ENCODE data around the gene XPNPEP2. TPM values are rescaled to one million over a fixed set of nuclear protein-coding genes. Genes with fewer than 3 reads are reported as not detected.

XPNPEP2 gene
- total and polyA plus RNA-seq, 4 donors, result 0.26 to 24.8 (median 4.4) TPM

DNA sequence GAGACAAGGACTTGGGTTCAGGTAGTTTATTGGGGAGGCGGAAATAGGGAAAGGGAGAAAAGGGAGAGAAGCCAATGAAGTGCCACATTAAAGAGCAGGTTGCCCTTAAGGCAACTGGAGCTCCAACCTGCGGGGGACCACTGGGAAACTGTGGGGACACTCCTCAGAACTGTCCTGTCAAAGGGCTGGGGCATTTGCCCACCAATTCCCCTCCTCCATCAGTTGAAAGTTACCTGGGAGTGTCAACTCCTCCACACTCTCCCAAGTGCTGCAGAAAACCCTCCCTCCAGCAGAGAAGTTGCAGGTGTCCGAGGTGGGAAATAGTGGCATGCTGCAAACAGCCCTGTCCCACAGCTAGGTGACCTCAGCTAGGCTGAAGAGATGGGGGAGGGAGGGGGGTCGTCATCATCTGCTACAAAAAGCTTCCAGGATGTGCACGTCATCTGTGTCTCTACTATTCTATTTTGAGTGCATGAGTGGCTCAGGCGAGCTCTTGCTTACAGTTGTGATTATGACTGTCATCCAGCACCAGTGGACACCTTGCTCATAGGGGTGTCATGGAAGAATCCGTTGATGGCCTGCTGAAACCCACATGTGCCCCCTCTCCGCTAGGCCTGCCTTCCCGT lies 41.5 kb upstream of the XPNPEP2 start:
- ATAC-seq (ENCODE audit: low FRiP score), result no peak
- intact Hi-C loops (cut with DNase I), result no loop called here
- no peak overlapping the region for H3K4me3 ChIP-seq (ENCODE audit: low read length in 2 of 2)

DNA sequence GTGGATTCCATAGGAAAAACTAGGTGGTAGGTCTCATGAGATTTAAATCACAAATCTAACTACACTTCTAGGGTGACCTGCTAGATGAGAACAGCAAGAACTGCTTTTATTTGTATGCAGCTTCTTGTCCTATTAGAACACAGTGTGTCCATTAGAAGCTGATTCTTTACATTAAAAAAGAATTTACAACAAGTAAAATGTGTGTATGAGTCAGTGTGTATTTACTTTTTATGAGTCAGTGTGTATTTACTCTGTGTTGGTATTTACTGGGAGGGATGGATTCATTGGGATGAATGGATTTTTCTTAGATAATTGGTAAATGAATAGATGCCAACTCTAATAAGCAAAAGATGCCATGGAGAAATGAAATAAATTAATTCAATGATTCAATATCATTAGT lies 40.6 kb upstream of the XPNPEP2 start:
- intact Hi-C loops (cut with DNase I), result no loop called here
- no peak overlapping the region for H3K4me3 ChIP-seq (ENCODE audit: low read length in 2 of 2)
- ATAC-seq (ENCODE audit: low FRiP score), result no peak
- H3K36me3 ChIP-seq (ENCODE audit: control insufficient read depth in 1 of 2, insufficient read depth in 2 of 2, low read length in 1 of 2), result no peaks in the 10 kb centered on the region
- no peak for DNase-seq
- no peaks in the 10 kb centered on the region for H3K4me1 ChIP-seq (ENCODE audit: control insufficient read depth in 1 of 2, insufficient read depth in 2 of 2, low read length in 2 of 2)
- no peaks in the 10 kb centered on the region for H3K9me3 ChIP-seq (ENCODE audit: control insufficient read depth, low read length)
- H3K27ac ChIP-seq (ENCODE audit: low read depth in 1 of 2, low read length in 2 of 2), result no peak overlapping the region
- H3K27me3 ChIP-seq (ENCODE audit: control insufficient read depth in 1 of 2, insufficient read depth in 2 of 2, low read length in 1 of 2), result no peaks in the 10 kb centered on the region

More for the DNA sequence above, 41.5 kb upstream of the XPNPEP2 start:
- no peaks in the 10 kb centered on the region for H3K9me3 ChIP-seq (ENCODE audit: control insufficient read depth, low read length)
- no peaks in the 10 kb centered on the region for H3K4me1 ChIP-seq (ENCODE audit: control insufficient read depth in 1 of 2, insufficient read depth in 2 of 2, low read length in 2 of 2)
- H3K27me3 ChIP-seq (ENCODE audit: control insufficient read depth in 1 of 2, insufficient read depth in 2 of 2, low read length in 1 of 2), result no peaks in the 10 kb centered on the region
- DNase-seq, result no peak
- WGBS, 2 donors, result 63 to 88% methylated on average over 9 of the region's 9 CpGs
- H3K36me3 ChIP-seq (ENCODE audit: control insufficient read depth in 1 of 2, insufficient read depth in 2 of 2, low read length in 1 of 2), result no peaks in the 10 kb centered on the region
- no peak overlapping the region for H3K27ac ChIP-seq (ENCODE audit: low read depth in 1 of 2, low read length in 2 of 2)

DNA sequence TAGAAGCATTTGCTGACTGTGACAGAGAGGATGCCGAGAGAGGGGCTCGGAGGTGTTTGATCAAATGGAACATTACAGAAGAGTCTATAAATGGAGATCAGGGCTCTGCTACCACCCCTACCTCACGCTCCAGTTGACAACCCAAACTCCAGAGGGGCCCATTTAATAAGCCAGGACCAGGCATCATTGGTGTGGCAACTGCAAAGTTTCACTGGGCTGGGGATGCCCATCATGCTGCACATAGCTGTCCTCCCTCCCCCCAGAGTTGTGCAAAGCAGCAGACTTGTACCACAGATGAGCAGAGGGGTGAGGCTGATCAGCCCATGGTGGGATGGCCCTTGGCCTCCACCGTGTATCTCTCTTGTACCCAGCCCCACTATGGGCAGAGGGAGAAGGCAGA lies 38.2 kb upstream of the XPNPEP2 start:
- no peaks in the 10 kb centered on the region for H3K9me3 ChIP-seq (ENCODE audit: control insufficient read depth, low read length)
- no peaks in the 10 kb centered on the region for H3K36me3 ChIP-seq (ENCODE audit: control insufficient read depth in 1 of 2, insufficient read depth in 2 of 2, low read length in 1 of 2)
- H3K27me3 ChIP-seq (ENCODE audit: control insufficient read depth in 1 of 2, insufficient read depth in 2 of 2, low read length in 1 of 2), result no peaks in the 10 kb centered on the region
- WGBS, 2 donors, result 77 to 97% methylated on average over 4 of the region's 4 CpGs
- intact Hi-C loops (cut with DNase I), result loop anchor here in 1 of 2 donors (10.0 kb wide), 1 partner anchor 46 kb away; the partner anchor contains the start of gene APLN
- H3K27ac ChIP-seq (ENCODE audit: low read depth in 1 of 2, low read length in 2 of 2), result no peak overlapping the region
- ATAC-seq (ENCODE audit: low FRiP score) (no peak), DNase-seq (no peak)
- H3K4me3 ChIP-seq (ENCODE audit: low read length in 2 of 2), result no peak overlapping the region
- no peaks in the 10 kb centered on the region for H3K4me1 ChIP-seq (ENCODE audit: control insufficient read depth in 1 of 2, insufficient read depth in 2 of 2, low read length in 2 of 2)

DNA sequence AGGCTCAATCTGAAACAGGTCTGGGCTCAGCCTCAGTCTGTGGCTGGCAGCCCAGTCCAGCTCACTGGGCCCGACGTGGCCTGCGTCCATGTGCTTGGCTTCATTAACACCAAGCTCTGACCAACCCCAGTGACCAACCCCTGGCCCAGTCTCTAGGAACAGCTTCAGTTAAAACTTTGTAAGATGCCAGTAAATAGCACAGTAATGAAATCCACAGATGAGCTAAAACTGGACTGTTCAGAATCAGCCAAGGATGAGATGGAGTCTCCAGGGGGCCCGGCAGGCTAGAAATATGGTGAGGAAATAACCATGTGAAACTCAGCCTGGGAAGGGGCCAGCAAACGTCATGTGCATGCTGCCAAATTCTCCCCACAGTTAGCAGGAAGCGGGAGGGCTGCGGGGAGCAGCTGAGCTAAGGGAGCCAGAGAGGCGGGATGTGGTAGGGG lies 37.1 kb upstream of the XPNPEP2 start:
- ATAC-seq (ENCODE audit: low FRiP score) (peak; percentile 85), DNase-seq (peak; percentile 86 to 89)
- Histone ChIP-seq H3K27me3 (ENCODE audit: control insufficient read depth in 1 of 2, insufficient read depth in 2 of 2, low read length in 1 of 2) (no peaks in the 10 kb centered on the region), H3K4me1 (ENCODE audit: control insufficient read depth in 1 of 2, insufficient read depth in 2 of 2, low read length in 2 of 2) (no peaks in the 10 kb centered on the region), H3K36me3 (ENCODE audit: control insufficient read depth in 1 of 2, insufficient read depth in 2 of 2, low read length in 1 of 2) (no peaks in the 10 kb centered on the region), H3K4me3 (ENCODE audit: low read length in 2 of 2) (no peak overlapping the region), H3K9me3 (ENCODE audit: control insufficient read depth, low read length) (no peaks in the 10 kb centered on the region), H3K27ac (ENCODE audit: low read depth in 1 of 2, low read length in 2 of 2) (peak overlapping the region in 1 of 2 donors; percentile 42)
- intact Hi-C loops (cut with DNase I), result loop anchor here in 1 of 2 donors (10.0 kb wide), 1 partner anchor 47 kb away; the partner anchor contains the start of gene APLN
- 5 to 44% methylated on average over 8 of the region's 8 CpGs for WGBS, 2 donors

DNA sequence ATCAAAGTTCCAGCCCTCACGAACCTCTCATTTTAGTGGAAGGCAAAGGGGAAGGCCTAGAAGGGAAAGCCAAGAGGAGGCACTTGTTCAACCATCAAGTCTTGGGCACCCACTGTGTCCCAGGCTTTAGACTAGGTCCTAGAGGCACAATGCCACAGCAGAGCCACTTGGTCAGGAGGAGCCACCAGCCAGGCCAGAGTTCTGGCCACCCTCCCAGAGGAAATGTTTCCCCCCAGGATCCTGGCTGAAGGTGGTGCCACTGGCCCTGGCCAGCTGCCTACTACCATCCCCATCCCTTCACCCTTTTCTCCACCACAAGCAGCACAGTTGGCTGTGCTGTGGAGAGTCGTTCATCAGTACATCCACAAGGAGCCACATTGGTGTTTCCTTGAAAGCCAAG lies 34.3 kb upstream of the XPNPEP2 start:
- Histone ChIP-seq H3K27me3 (ENCODE audit: control insufficient read depth in 1 of 2, insufficient read depth in 2 of 2, low read length in 1 of 2) (no peaks in the 10 kb centered on the region), H3K4me1 (ENCODE audit: control insufficient read depth in 1 of 2, insufficient read depth in 2 of 2, low read length in 2 of 2) (no peaks in the 10 kb centered on the region), H3K36me3 (ENCODE audit: control insufficient read depth in 1 of 2, insufficient read depth in 2 of 2, low read length in 1 of 2) (no peaks in the 10 kb centered on the region), H3K9me3 (ENCODE audit: control insufficient read depth, low read length) (no peaks in the 10 kb centered on the region), H3K4me3 (ENCODE audit: low read length in 2 of 2) (no peak overlapping the region), H3K27ac (ENCODE audit: low read depth in 1 of 2, low read length in 2 of 2) (no peak overlapping the region)
- intact Hi-C loops (cut with DNase I), result loop anchor here in 1 of 2 donors (10.0 kb wide), 1 partner anchor 50 kb away; the partner anchor contains the start of gene APLN
- no peak for ATAC-seq (ENCODE audit: low FRiP score)
- WGBS, 2 donors, result 48 to 95% methylated on average over 2 of the region's 2 CpGs
- no peak for DNase-seq

DNA sequence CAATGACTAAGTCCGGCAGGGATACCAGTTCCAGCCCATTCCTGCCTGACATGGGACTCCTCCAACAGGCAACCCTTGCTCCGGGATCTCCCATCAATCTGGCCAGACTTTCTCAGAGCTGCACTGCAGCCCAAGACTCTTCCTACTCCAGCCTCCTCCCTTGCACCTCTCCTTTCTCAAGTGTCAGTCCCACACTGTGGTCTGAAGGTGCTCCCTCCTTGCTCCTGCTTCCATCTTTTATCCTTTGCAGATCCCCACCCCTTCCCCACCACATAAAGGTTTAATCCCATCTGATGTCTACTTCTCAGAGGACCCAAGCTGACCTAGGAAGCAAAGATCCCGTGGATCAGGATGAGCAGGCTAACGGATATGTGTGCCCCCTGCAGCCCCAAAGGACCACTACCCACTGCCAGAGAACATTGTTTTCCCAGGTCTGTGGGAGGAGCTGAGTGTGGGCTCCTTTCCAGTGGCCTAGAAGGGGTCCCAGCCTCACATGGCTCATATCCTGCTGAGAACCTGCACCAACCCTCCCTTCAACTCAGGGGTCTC lies 33.3 kb upstream of the XPNPEP2 start:
- Histone ChIP-seq H3K27me3 (ENCODE audit: control insufficient read depth in 1 of 2, insufficient read depth in 2 of 2, low read length in 1 of 2) (no peaks in the 10 kb centered on the region), H3K4me3 (ENCODE audit: low read length in 2 of 2) (no peak overlapping the region), H3K27ac (ENCODE audit: low read depth in 1 of 2, low read length in 2 of 2) (no peak overlapping the region), H3K36me3 (ENCODE audit: control insufficient read depth in 1 of 2, insufficient read depth in 2 of 2, low read length in 1 of 2) (no peaks in the 10 kb centered on the region), H3K9me3 (ENCODE audit: control insufficient read depth, low read length) (no peaks in the 10 kb centered on the region), H3K4me1 (ENCODE audit: control insufficient read depth in 1 of 2, insufficient read depth in 2 of 2, low read length in 2 of 2) (no peaks in the 10 kb centered on the region)
- intact Hi-C loops (cut with DNase I), result loop anchor here in 1 of 2 donors (10.0 kb wide), 1 partner anchor 51 kb away; the partner anchor contains the start of gene APLN
- 74 to 96% methylated on average over 4 of the region's 4 CpGs for WGBS, 2 donors
- no peak for ATAC-seq (ENCODE audit: low FRiP score)
- DNase-seq, result no peak

DNA sequence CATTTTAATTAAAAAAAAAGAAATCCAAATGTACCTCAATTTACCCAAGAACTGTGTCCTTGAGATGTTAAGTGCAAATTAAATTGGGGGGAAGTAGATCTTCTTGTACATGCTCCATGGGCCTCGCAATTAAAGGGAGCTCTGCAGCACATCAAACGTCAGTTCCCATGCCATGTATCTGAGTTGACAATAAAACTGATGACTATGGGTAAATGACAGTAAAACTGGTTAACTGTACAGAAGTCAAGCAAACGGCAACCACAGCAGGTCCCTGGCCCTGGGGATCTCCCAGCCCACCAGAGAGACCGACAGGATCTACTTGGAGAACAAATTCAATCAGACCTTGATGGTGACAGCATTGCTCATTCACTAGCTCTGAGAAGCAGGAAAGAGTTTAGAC lies 32.8 kb upstream of the XPNPEP2 start:
- ATAC-seq (ENCODE audit: low FRiP score), result no peak
- no peak for DNase-seq
- Histone ChIP-seq H3K27ac (ENCODE audit: low read depth in 1 of 2, low read length in 2 of 2) (no peak overlapping the region), H3K4me3 (ENCODE audit: low read length in 2 of 2) (no peak overlapping the region), H3K36me3 (ENCODE audit: control insufficient read depth in 1 of 2, insufficient read depth in 2 of 2, low read length in 1 of 2) (no peaks in the 10 kb centered on the region), H3K4me1 (ENCODE audit: control insufficient read depth in 1 of 2, insufficient read depth in 2 of 2, low read length in 2 of 2) (no peaks in the 10 kb centered on the region), H3K27me3 (ENCODE audit: control insufficient read depth in 1 of 2, insufficient read depth in 2 of 2, low read length in 1 of 2) (no peaks in the 10 kb centered on the region), H3K9me3 (ENCODE audit: control insufficient read depth, low read length) (no peaks in the 10 kb centered on the region)
- 65 to 78% methylated on average over 4 of the region's 4 CpGs for WGBS, 2 donors
- intact Hi-C loops (cut with DNase I), result loop anchor here in 1 of 2 donors (10.0 kb wide), 1 partner anchor 51 kb away; the partner anchor contains the start of gene APLN

DNA sequence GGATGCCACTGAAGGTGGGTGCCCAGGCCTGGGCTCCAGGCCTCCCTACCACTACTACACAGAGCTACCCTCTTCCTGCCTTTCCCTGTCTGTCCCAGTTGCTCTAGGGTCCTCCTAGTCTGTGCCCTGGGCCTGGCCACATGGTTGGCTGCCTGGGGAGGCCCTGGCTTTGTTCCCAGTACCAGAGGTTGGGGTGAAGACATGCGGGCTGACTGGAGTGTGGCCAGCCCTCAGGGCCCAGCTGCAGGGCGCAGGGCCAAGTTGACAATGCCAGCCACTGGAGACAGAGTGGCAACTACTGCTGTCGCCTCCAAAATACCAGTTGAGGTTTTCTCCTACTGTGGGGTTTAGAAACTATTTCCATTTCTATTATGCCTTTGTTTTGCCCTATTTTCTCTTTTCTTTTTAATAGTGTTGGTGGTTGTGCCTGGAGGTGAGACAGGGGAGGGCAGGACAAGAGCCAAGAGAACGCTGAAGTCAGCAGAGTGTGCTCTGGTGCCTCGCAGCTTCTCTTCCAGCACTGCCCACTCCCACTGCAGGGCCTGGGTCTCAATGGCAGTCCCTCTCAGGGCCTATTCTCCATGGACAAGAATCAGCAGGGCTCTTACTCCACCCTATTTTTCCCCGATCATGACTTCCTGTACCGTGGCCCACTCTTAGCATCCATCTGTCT lies 32.2 kb upstream of the XPNPEP2 start:
- Histone ChIP-seq H3K9me3 (ENCODE audit: control insufficient read depth, low read length) (no peaks in the 10 kb centered on the region), H3K4me3 (ENCODE audit: low read length in 2 of 2) (no peak overlapping the region), H3K36me3 (ENCODE audit: control insufficient read depth in 1 of 2, insufficient read depth in 2 of 2, low read length in 1 of 2) (no peaks in the 10 kb centered on the region), H3K27me3 (ENCODE audit: control insufficient read depth in 1 of 2, insufficient read depth in 2 of 2, low read length in 1 of 2) (no peaks in the 10 kb centered on the region), H3K27ac (ENCODE audit: low read depth in 1 of 2, low read length in 2 of 2) (peak overlapping the region in 1 of 2 donors; percentile 23), H3K4me1 (ENCODE audit: control insufficient read depth in 1 of 2, insufficient read depth in 2 of 2, low read length in 2 of 2) (no peaks in the 10 kb centered on the region)
- peak in 1 of 2 donors; percentile 70 for DNase-seq
- 36 to 56% methylated on average over 7 of the region's 7 CpGs for WGBS, 2 donors
- intact Hi-C loops (cut with DNase I), result loop anchor here in 1 of 2 donors (10.0 kb wide), 1 partner anchor 52 kb away; the partner anchor contains the start of gene APLN
- peak; percentile 47 for ATAC-seq (ENCODE audit: low FRiP score)
